Ishikawa (cell line): ENCODE measurements around the gene SERPINI1.

Source experiments
- CEBPB ChIP-seq: IDR thresholded peaks from 2 replicates; pipeline ENCODE4 v1.6.1; 2012
- CREB1 ChIP-seq: IDR thresholded peaks from 2 replicates; pipeline ENCODE4 v1.6.1; 2012; ENCODE audit warnings: low read depth
- EGR1 ChIP-seq: IDR thresholded peaks from 2 replicates; pipeline ENCODE4 v1.6.1; 2012
- EP300 ChIP-seq: IDR thresholded peaks from 2 replicates; pipeline ENCODE4 v1.6.1; 2012; ENCODE audit warnings: borderline replicate concordance
- FOXM1 ChIP-seq: IDR thresholded peaks from 2 replicates; pipeline ENCODE4 v1.6.1; 2012; ENCODE audit warnings: low read depth, borderline replicate concordance
- NFIC ChIP-seq: IDR thresholded peaks from 2 replicates; pipeline ENCODE4 v1.6.1; 2012
- RAD21 ChIP-seq: IDR thresholded peaks from 2 replicates; pipeline ENCODE4 v1.6.1; 2012; ENCODE audit warnings: low read depth
- TAF1 ChIP-seq: IDR thresholded peaks from 2 replicates; pipeline ENCODE4 v1.6.1; 2012; ENCODE audit warnings: low read depth, mild to moderate bottlenecking
- TCF12 ChIP-seq: IDR thresholded peaks from 2 replicates; pipeline ENCODE4 v1.6.1; 2012; ENCODE audit warnings: low read depth
- TEAD4 ChIP-seq: IDR thresholded peaks from 2 replicates; pipeline ENCODE4 v1.6.1; 2012
- YY1 ChIP-seq: IDR thresholded peaks from 2 replicates; pipeline ENCODE4 v1.6.1; 2012; ENCODE audit warnings: low read depth
- ZBTB7A ChIP-seq: IDR thresholded peaks from 2 replicates; pipeline ENCODE4 v1.6.1; 2012; ENCODE audit warnings: low read depth
- TF ChIP-seq, protein P1 (sequence below): IDR thresholded peaks from 2 replicates; pipeline ENCODE4 v1.6.1; 2012; ENCODE audit warnings: low read depth, mild to moderate bottlenecking
- TF ChIP-seq, protein P2 (sequence below): IDR thresholded peaks from 2 replicates; pipeline ENCODE4 v1.6.1; 2012
- TF ChIP-seq, protein P3 (sequence below): IDR thresholded peaks from 2 replicates; pipeline ENCODE4 v1.6.1; 2012

Gene SERPINI1

DNA sequence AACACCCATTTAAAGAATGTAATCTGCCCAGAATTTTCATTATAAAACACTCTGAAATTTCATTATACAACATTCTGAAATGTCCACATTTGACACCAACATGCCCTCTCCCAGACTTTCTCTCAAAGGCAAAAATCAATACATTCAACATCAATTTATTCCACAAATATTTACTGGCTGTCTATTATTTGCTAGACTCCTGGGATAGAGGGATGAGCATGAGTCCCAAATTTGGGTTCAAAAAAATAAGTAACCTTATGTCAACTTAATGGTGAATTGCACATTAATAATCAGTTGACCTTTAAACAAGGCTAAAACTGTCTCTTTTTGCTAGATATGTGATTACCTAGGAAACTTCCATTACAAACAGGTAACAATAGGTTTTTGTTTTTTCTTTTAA lies 109.0 kb downstream of the SERPINI1 start:
- TF ChIP-seq FOXM1, result no peak
- no peak for TF ChIP-seq ZBTB7A
- no peak for TF ChIP-seq CREB1
- TF ChIP-seq, protein P1, sequence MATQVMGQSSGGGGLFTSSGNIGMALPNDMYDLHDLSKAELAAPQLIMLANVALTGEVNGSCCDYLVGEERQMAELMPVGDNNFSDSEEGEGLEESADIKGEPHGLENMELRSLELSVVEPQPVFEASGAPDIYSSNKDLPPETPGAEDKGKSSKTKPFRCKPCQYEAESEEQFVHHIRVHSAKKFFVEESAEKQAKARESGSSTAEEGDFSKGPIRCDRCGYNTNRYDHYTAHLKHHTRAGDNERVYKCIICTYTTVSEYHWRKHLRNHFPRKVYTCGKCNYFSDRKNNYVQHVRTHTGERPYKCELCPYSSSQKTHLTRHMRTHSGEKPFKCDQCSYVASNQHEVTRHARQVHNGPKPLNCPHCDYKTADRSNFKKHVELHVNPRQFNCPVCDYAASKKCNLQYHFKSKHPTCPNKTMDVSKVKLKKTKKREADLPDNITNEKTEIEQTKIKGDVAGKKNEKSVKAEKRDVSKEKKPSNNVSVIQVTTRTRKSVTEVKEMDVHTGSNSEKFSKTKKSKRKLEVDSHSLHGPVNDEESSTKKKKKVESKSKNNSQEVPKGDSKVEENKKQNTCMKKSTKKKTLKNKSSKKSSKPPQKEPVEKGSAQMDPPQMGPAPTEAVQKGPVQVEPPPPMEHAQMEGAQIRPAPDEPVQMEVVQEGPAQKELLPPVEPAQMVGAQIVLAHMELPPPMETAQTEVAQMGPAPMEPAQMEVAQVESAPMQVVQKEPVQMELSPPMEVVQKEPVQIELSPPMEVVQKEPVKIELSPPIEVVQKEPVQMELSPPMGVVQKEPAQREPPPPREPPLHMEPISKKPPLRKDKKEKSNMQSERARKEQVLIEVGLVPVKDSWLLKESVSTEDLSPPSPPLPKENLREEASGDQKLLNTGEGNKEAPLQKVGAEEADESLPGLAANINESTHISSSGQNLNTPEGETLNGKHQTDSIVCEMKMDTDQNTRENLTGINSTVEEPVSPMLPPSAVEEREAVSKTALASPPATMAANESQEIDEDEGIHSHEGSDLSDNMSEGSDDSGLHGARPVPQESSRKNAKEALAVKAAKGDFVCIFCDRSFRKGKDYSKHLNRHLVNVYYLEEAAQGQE, result no peak
- TF ChIP-seq, protein P2, sequence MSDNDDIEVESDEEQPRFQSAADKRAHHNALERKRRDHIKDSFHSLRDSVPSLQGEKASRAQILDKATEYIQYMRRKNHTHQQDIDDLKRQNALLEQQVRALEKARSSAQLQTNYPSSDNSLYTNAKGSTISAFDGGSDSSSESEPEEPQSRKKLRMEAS, result no peak
- TF ChIP-seq EGR1, result no peak
- no peak for TF ChIP-seq TEAD4
- no peak for TF ChIP-seq NFIC
- no peak for TF ChIP-seq EP300
- TF ChIP-seq TCF12, result no peak
- TF ChIP-seq RAD21, result no peak
- no peak for TF ChIP-seq YY1
- TF ChIP-seq CEBPB, result no peak

DNA sequence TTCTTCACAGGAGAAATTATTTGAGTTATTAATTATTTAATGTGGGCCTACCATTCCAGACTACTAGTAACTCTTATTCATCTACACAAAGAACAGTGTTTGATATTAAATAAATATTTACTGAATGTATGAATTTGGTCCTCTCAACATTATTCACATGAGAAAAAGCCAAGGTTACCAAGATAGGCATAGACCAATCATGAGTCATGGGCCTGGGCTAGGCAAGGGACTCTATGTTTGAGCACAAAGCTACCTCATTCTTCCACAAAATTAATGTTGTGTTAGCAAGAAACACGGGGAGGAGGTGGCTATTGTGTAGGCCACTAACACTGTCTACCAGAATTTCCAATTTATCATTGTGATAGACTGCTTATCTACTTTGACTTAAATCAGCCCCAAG lies 115.7 kb downstream of the SERPINI1 start:
- no peak for TF ChIP-seq TEAD4

DNA sequence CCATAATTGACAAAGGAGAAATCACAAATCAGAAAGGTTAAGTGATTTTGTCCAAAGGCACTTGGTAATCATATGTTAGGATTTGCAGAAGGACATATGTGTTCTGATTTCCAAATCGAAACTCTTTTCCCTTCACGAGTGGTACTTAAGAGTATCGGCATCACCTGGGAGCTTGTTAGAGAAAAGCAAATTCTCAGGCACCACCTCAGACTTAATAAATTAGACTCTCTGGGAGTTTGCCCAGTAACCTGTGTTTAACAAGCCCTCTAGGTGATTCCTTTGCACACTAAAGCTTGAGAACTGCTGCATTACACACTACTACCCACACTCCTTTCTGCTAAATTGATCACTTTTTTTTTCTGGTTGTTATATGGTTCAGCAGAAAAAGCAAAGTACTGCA lies 116.2 kb downstream of the SERPINI1 start:
- no peak for TF ChIP-seq EP300
- TF ChIP-seq TAF1, result no peak
- no peak for TF ChIP-seq YY1
- TF ChIP-seq FOXM1, result no peak
- TF ChIP-seq, protein P1, result no peak
- no peak for TF ChIP-seq NFIC

DNA sequence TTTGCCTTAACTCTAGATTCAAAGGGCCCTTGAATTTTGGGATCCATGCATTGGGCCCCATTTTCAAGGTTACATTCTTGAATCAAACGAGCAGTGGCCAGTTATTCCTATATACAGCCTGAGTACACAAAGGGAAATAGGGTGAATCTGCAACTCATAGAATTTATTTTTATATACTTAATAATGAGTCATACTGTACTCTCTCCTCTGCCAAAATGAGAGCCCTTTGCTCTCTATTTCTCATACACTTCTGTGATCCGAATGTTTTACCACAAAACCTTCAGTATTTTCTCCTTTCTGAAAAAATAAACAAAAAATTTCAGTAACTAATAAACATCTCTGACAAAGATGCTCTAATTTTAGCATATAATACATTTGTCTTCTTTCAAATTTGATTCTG lies 116.7 kb downstream of the SERPINI1 start:
- TF ChIP-seq, protein P3, sequence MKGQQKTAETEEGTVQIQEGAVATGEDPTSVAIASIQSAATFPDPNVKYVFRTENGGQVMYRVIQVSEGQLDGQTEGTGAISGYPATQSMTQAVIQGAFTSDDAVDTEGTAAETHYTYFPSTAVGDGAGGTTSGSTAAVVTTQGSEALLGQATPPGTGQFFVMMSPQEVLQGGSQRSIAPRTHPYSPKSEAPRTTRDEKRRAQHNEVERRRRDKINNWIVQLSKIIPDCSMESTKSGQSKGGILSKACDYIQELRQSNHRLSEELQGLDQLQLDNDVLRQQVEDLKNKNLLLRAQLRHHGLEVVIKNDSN, result no peak
- TF ChIP-seq, protein P2, result no peak
- no peak for TF ChIP-seq TEAD4

DNA sequence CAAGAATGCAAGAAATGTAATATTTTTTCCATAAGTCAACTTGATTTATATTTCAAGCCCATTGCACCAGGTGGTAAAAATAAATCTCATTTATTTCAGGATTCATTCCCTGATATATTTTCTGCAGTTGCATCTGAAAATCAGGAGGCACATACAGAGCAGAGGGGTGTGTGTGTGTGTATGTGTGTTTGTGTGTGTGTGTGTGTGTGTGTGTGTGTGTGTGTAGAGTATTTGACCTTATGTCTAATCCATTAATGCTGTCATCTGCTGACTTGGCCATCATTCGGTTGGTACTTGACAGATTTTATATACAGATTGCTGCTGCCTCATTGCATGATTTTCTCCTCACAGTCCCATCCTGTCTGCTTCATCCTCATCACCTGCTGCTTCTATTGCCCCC lies 118.5 kb downstream of the SERPINI1 start:
- TF ChIP-seq CEBPB, result no peak
- TF ChIP-seq ZBTB7A, result no peak

DNA sequence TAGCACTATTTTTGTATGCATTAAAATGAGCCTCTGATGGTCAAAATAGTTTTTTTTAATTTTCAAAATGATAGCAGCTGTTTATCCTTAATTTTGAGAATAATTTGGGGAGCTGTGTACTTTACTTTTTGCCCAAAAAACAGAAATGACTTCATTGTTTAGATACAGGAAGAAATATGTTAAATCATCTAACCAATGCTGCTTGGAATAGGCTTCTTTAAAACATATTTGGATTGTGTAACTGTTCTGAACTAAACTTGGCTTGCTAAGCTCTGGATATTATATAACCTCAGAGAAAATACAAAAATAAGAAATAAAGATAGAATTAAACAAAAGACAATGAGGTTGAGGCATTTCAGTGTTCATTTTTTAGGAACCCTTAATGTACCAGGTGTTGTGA lies 119.3 kb downstream of the SERPINI1 start:
- TF ChIP-seq, protein P3, result no peak
- no peak for TF ChIP-seq TCF12
- no peak for TF ChIP-seq YY1
- no peak for TF ChIP-seq EGR1
- no peak for TF ChIP-seq TEAD4
- no peak for TF ChIP-seq NFIC
- TF ChIP-seq, protein P2, result no peak
- no peak for TF ChIP-seq CEBPB
- no peak for TF ChIP-seq ZBTB7A
- TF ChIP-seq EP300, result no peak
- TF ChIP-seq RAD21, result no peak
- TF ChIP-seq TAF1, result no peak
- TF ChIP-seq, protein P1, result no peak
- TF ChIP-seq CREB1, result no peak
- no peak for TF ChIP-seq FOXM1
